ENCODE data around the gene RIC8B. TPM values are rescaled to one million over a fixed set of nuclear protein-coding genes. Genes with fewer than 3 reads are reported as not detected.

Gene RIC8B
- total and polyA plus RNA-seq, 2 of the 8 experiments (the other 6 are each of a cell fraction or from before 2014, with no cell fraction given) = 8.2 to 25.3 TPM

- FAIRE-seq (no peak), DNase-seq (ENCODE audit: low read depth in 1 of 2, low spot score in 2 of 2) (no peak)
- Histone ChIP-seq H2BK120ac (replicated peaks; ENCODE audit: low read depth, low read length) (no peak overlapping the region), H2BK5ac (ENCODE audit: low read depth, low read length) (no peak overlapping the region), H3K79me2 (ENCODE audit: control insufficient read depth in 1 of 2, insufficient read depth in 2 of 2, low read length in 2 of 2) (no peaks in the 10 kb centered on the region), H4K8ac (ENCODE audit: extremely low read depth, insufficient read depth, low read length) (no peak overlapping the region), H3K36me3 (ENCODE audit: control insufficient read depth in 2 of 4, insufficient read depth in 4 of 4, low read length in 3 of 4) (no peaks in the 10 kb centered on the region), H2BK15ac (ENCODE audit: low read length) (no peak overlapping the region), H3K18ac (ENCODE audit: extremely low read depth, low read length) (no peak overlapping the region), H3K23ac (ENCODE audit: insufficient read length) (no peak overlapping the region), H3K9ac (replicated peaks in 1 of 4; ENCODE audit: extremely low read depth in 1 of 4, low read depth in 3 of 4, low read length in 3 of 4) (no peak overlapping the region), H3K9me3 (ENCODE audit: insufficient read depth in 2 of 2, low read depth in 1 of 2, low read length in 1 of 2) (no peaks in the 10 kb centered on the region), H2BK20ac (ENCODE audit: low read length) (no peak overlapping the region), H4K5ac (ENCODE audit: insufficient read length, low read depth, low read length) (no peak overlapping the region), H3K56ac (replicated peaks; ENCODE audit: insufficient read length, low read depth, low read length) (no peak overlapping the region), H2AK5ac (ENCODE audit: low read depth, low read length) (no peak overlapping the region), H3K27ac (ENCODE audit: low read depth, low read length) (no peak overlapping the region), H3K14ac (ENCODE audit: insufficient read length) (no peak overlapping the region), H2BK12ac (ENCODE audit: low read depth, low read length) (no peak overlapping the region), H3K4me3 (ENCODE audit: extremely low read depth in 1 of 4, insufficient read depth in 2 of 4, low read depth in 3 of 4, low read length in 4 of 4) (no peak overlapping the region), H4K20me1 (replicated peaks in 1 of 2; ENCODE audit: control insufficient read depth in 1 of 2, insufficient read depth in 2 of 2, low read length in 2 of 2) (no peaks in the 10 kb centered on the region), H3K79me1 (ENCODE audit: low read depth, low read length) (no peaks in the 10 kb centered on the region), H4K91ac (replicated peaks; ENCODE audit: insufficient read length, low read length) (no peak overlapping the region), H3K4me2 (ENCODE audit: insufficient read depth in 1 of 2, low read depth in 2 of 2, low read length in 2 of 2) (no peak overlapping the region), H3K4ac (replicated peaks; ENCODE audit: insufficient read length, low read depth, low read length) (no peak overlapping the region), H3K27me3 (replicated peaks in 1 of 4; ENCODE audit: control insufficient read depth in 3 of 4, extremely low read depth in 1 of 4, insufficient read depth in 3 of 4, low read length in 3 of 4) (no peaks in the 10 kb centered on the region), H3K4me1 (replicated peaks in 1 of 4; ENCODE audit: control insufficient read depth in 3 of 4, insufficient read depth in 4 of 4, low read length in 3 of 4) (peaks cover 0 to 10% (median 7%) of the 10 kb centered on the region in 4 experiments; a peak in 5 of 7 replicates), H3K23me2 (ENCODE audit: low read depth, low read length) (no peaks in the 10 kb centered on the region), H2AFZ (ENCODE audit: low read length) (no peak overlapping the region)
- ChIA-PET CTCF (ENCODE audit: partially characterized antibody) (no interaction called here), POLR2A (ENCODE audit: partially characterized antibody) (no interaction called here)
- WGBS, 2 experiments (ENCODE audit: extremely low coverage in 1 of 2, insufficient coverage in 1 of 2, insufficient read length in 1 of 2, insufficient replicate concordance in 2 of 2, low coverage in 1 of 2, low lambda C conversion rate in 2 of 2, missing lambda C conversion rate in 1 of 2) = 85% methylated on average over 4 of the region's 4 CpGs; no CpG with 5 or more reads in 1 of the 2 experiments
- TF ChIP-seq SRF (IDR thresholded peaks at IDR 0.05; ENCODE audit: low read depth, low read length) = no peak
- no peak for TF ChIP-seq TBP (IDR thresholded peaks at IDR 0.05; ENCODE audit: low read depth, low read length)
- no peak for TF ChIP-seq SP2 (IDR thresholded peaks at IDR 0.05; ENCODE audit: low read length)
- no peak for TF ChIP-seq EGR1 (IDR thresholded peaks at IDR 0.05; ENCODE audit: borderline replicate concordance, low read depth, low read length)
- TF ChIP-seq EZH2 (IDR thresholded peaks at IDR 0.05; ENCODE audit: low read depth, low read length, severe bottlenecking) = no peak
- TF ChIP-seq NRF1 (IDR thresholded peaks at IDR 0.05; ENCODE audit: low read depth, low read length) = no peak
- TF ChIP-seq BCL11A (IDR thresholded peaks at IDR 0.05; ENCODE audit: low read depth in 2 of 2, low read length in 2 of 2) = no peak
- TF ChIP-seq ATF2 (IDR thresholded peaks at IDR 0.05; ENCODE audit: low read length) = no peak
- no peak for TF ChIP-seq CEBPB (IDR thresholded peaks at IDR 0.05; ENCODE audit: low read depth, low read length)
- TF ChIP-seq POLR2AphosphoS5 (IDR thresholded peaks at IDR 0.05; ENCODE audit: low read depth, low read length) = no peak
- TF ChIP-seq BRCA1 (IDR thresholded peaks at IDR 0.05; ENCODE audit: low read depth, low read length) = no peak
- TF ChIP-seq SIRT6 (IDR thresholded peaks at IDR 0.05; ENCODE audit: low read length) = no peak
- no peak for TF ChIP-seq RNF2 (IDR thresholded peaks at IDR 0.05; ENCODE audit: borderline replicate concordance, low read depth, low read length, missing control alignments, poor library complexity, severe bottlenecking)
Observed at GRCh38 chr12:106745181-106745745, 29.2 kb upstream of the RIC8B start.
